BJ (cell line): Measurements from ENCODE around the gene ADAMTS17. TPM values are rescaled to one million over a fixed set of nuclear protein-coding genes. Genes with fewer than 3 reads are reported as not detected.
"Not testable (repeated sequence)": the region's sequence is repeated elsewhere in the genome, so short reads cannot be mapped to it uniquely, and the experiment has no call there.

Experiments
- CTCF ChIA-PET: fragments of 350-600 bp; formaldehyde crosslinking; extraction: SDS; loops from one replicate; lab custom pipeline; 2021; ENCODE audit warnings: antibody characterized with exemption, inconsistent platforms; lab: Yijun Ruan, JAX
- POLR2A ChIA-PET: fragments of 300-600 bp; sonication (Branson Sonifier 250); formaldehyde crosslinking; extraction: SDS; loops from one replicate; lab custom pipeline; 2021; ENCODE audit warnings: antibody characterized with exemption; lab: Charles Lee
- DNase-seq: peaks from one replicate; pipeline ENCODE4 v3.0.0-alpha.2; 2011; ENCODE audit warnings: low read depth
- H3K27me3 ChIP-seq: 2 replicates; pipeline ENCODE4 v1.6.0; 2011; ENCODE audit warnings: low read length; ENCODE audit not compliant: control insufficient read depth, insufficient read depth
- H3K36me3 ChIP-seq: 2 replicates; pipeline ENCODE4 v1.5.1; 2011; ENCODE audit warnings: low read length; ENCODE audit not compliant: control insufficient read depth, insufficient read depth
- H3K4me3 ChIP-seq: 2 replicates; pipeline ENCODE4 v1.5.1; 2011; ENCODE audit warnings: low read depth, mild to moderate bottlenecking, control low read depth, low read length
- polyA plus RNA-seq: library from polyadenylated mRNA; depleted of rRNA; stranded (reverse); fragments of >200 nt; gene quantifications from 2 replicates; pipeline ENCODE4 v1.2.3, GENCODE V29; 2011
- TF ChIP-seq, protein P1 (sequence below): IDR thresholded peaks from 2 replicates; pipeline ENCODE4 v1.5.1; 2011; ENCODE audit warnings: low read depth, mild to moderate bottlenecking, control low read depth, inconsistent platforms, low read length, moderate library complexity; ENCODE audit not compliant: insufficient read depth

The ADAMTS17 gene
- polyA plus RNA-seq, 1 experiment: not detected

GRCh38 chr15:99981191-99981647 lies 360.6 kb downstream of the ADAMTS17 start:
- TF ChIP-seq, protein P1, sequence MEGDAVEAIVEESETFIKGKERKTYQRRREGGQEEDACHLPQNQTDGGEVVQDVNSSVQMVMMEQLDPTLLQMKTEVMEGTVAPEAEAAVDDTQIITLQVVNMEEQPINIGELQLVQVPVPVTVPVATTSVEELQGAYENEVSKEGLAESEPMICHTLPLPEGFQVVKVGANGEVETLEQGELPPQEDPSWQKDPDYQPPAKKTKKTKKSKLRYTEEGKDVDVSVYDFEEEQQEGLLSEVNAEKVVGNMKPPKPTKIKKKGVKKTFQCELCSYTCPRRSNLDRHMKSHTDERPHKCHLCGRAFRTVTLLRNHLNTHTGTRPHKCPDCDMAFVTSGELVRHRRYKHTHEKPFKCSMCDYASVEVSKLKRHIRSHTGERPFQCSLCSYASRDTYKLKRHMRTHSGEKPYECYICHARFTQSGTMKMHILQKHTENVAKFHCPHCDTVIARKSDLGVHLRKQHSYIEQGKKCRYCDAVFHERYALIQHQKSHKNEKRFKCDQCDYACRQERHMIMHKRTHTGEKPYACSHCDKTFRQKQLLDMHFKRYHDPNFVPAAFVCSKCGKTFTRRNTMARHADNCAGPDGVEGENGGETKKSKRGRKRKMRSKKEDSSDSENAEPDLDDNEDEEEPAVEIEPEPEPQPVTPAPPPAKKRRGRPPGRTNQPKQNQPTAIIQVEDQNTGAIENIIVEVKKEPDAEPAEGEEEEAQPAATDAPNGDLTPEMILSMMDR: no peak
- H3K27me3 ChIP-seq: no peaks in the 10 kb centered on the region
- no peak overlapping the region for H3K4me3 ChIP-seq
- no peaks in the 10 kb centered on the region for H3K36me3 ChIP-seq
- no peak for DNase-seq
- POLR2A ChIA-PET: no interaction called here
- CTCF ChIA-PET: no interaction called here

DNA sequence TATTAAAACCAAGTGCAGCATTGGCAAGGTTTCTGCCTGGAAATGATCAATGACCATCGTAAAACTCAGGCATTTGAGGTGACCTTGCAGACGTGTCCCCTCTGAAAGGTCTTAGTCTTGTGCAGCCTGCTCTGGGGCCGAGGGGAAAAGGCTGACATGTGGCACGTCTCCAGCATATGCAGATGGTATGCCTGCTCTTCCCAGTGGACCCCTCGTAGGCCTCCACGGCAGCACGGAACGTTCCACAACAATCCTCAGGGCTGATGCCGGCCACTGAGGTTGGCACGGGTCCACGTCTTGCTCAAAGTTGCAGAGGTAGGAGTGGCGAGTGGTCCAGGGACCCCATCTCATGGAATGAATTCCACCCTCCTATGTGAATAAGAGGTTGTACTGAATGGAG lies 361.0 kb downstream of the ADAMTS17 start:
- H3K36me3 ChIP-seq: no peaks in the 10 kb centered on the region
- H3K4me3 ChIP-seq: no peak overlapping the region
- H3K27me3 ChIP-seq: no peaks in the 10 kb centered on the region
- ChIA-PET CTCF (no interaction called here), POLR2A (no interaction called here)
- no peak for DNase-seq
- TF ChIP-seq, protein P1: no peak

DNA sequence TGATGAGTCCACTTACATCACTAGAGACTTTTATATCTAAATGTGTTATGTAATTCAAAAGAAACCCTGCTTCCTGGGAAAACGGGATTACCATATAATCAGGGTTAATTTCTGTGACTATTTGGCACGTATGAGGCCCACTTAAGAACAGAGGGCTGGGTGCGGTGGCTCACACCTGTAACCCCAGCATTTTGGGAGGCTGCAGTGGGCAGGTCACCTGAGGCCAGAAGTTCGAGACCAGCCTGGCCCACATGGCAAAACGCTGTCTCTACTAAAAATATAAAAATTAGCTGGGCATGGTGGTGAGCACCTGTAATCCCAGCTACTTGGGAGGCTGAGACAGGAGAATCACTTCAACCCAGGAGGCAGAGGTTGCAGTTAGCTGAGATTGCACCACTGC lies 361.9 kb downstream of the ADAMTS17 start:
- H3K4me3 ChIP-seq, POLR2A ChIA-PET, H3K36me3 ChIP-seq, CTCF ChIA-PET, H3K27me3 ChIP-seq, DNase-seq: not testable (repeated sequence)

DNA sequence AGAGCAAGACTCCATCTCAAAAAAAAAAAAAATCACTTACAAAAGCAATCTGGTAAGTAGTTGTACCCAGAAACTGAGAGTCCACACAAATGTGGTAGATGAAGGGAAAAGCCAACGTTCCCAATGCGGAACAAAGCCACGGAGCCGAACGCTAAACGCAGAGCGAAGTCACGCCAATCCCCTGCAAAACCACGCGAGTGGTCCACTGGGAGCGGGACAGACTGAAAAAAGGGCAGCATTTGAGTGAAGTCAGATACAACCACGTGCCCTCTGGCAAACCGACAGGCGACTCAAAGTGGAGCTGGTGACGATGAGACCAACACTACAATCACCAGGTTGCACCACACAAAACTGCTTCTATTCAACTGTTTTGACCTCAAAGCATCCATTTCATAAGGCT lies 362.4 kb downstream of the ADAMTS17 start:
- TF ChIP-seq, protein P1: no peak
- Histone ChIP-seq H3K4me3 (no peak overlapping the region), H3K27me3 (no peaks in the 10 kb centered on the region), H3K36me3 (no peaks in the 10 kb centered on the region)
- POLR2A ChIA-PET: no interaction called here
- CTCF ChIA-PET: no interaction called here
- no peak for DNase-seq

GRCh38 chr15:99978426-99978825 lies 363.3 kb downstream of the ADAMTS17 start:
- Histone ChIP-seq H3K27me3 (no peaks in the 10 kb centered on the region), H3K36me3 (no peaks in the 10 kb centered on the region), H3K4me3 (no peak overlapping the region)
- ChIA-PET POLR2A (no interaction called here), CTCF (no interaction called here)
- TF ChIP-seq, protein P1: no peak
- DNase-seq: no peak

- Histone ChIP-seq H3K27me3 (no peaks in the 10 kb centered on the region), H3K36me3 (no peaks in the 10 kb centered on the region), H3K4me3 (no peak overlapping the region)
- no peak for DNase-seq
- ChIA-PET CTCF (no interaction called here), POLR2A (no interaction called here)
- TF ChIP-seq, protein P1: no peak
Observed at GRCh38 chr15:99977929-99978328, 363.8 kb downstream of the ADAMTS17 start.
